A549 (cell line): Measurements from ENCODE around the gene GNPDA2.

Experiments
- CHD2 ChIP-seq: fragments of 150-350 bp; IDR thresholded peaks from 2 replicates; pipeline ENCODE4 v1.6.1; 2014; ENCODE audit warnings: low read length; ENCODE audit not compliant: partially characterized antibody
- EP300 ChIP-seq, 2 experiments: fragments of >200 bp; sonication (Bioruptor Twin); formaldehyde crosslinking; IDR thresholded peaks; 2 replicates in 1 of 2; 3 replicates in 1 of 2; pipeline ENCODE4 v1.6.1; 2016 to 2017
- ESRRA ChIP-seq: fragments of 150-350 bp; IDR thresholded peaks from 2 replicates; pipeline ENCODE4 v1.6.1; 2014; ENCODE audit warnings: mild to moderate bottlenecking, low read length, borderline replicate concordance
- POLR2A ChIP-seq: IDR thresholded peaks from 2 replicates; pipeline ENCODE4 v1.6.1; 2012; ENCODE audit warnings: mild to moderate bottlenecking, low read length
- RAD21 ChIP-seq, 2 experiments: fragments of >200 bp in 1 of 2; sonication (Bioruptor Twin) in 1 of 2; formaldehyde crosslinking in 1 of 2; IDR thresholded peaks in 1 of 2; conservative IDR thresholded peaks in 1 of 2; 2 replicates in 1 of 2; 3 replicates in 1 of 2; pipeline ENCODE4 v1.6.1; 2012 to 2018; ENCODE audit warnings: inconsistent platforms in 1 of 2
- RFX5 ChIP-seq: fragments of 450-650 bp; IDR thresholded peaks from 2 replicates; pipeline ENCODE4 v1.7.1; 2014; ENCODE audit warnings: antibody characterized with exemption, mild to moderate bottlenecking, moderate library complexity
- TF ChIP-seq, protein P1 (sequence below): fragments of >200 bp; sonication (Bioruptor Twin); formaldehyde crosslinking; IDR thresholded peaks from 3 replicates; pipeline ENCODE4 v1.5.1; 2016
- TF ChIP-seq, protein P2 (sequence below): IDR thresholded peaks from 2 replicates; pipeline ENCODE4 v1.6.1; 2012

DNA sequence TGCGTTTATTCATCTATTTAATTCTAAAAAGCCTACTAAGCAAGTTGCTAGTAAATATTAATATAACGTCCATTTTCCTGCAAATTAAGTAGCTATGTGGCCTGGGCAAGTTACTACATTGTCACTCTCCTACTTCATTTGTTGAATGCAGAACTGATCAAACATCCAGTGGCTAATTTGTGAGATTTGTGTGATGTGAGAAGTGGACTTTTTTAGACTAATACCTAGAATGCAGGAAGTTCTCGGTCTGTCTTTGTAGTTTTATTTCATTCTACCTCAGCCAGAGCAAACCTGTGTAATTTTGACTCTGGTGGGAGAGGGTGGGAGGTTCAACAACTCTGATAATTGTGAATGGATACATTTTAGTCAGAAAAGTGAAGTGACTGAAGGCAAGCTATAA, 47.3 kb downstream of the GNPDA2 start:
- TF ChIP-seq RFX5 (no peak), POLR2A (no peak), CHD2 (no peak), ESRRA (no peak), EP300 (IDR thresholded peaks at IDR 0.05) (no peak), RAD21 (conservative IDR thresholded peaks at IDR 0.05 in 1 of 2, IDR thresholded peaks at IDR 0.05 in 1 of 2) (no peak)
- TF ChIP-seq, protein P1, sequence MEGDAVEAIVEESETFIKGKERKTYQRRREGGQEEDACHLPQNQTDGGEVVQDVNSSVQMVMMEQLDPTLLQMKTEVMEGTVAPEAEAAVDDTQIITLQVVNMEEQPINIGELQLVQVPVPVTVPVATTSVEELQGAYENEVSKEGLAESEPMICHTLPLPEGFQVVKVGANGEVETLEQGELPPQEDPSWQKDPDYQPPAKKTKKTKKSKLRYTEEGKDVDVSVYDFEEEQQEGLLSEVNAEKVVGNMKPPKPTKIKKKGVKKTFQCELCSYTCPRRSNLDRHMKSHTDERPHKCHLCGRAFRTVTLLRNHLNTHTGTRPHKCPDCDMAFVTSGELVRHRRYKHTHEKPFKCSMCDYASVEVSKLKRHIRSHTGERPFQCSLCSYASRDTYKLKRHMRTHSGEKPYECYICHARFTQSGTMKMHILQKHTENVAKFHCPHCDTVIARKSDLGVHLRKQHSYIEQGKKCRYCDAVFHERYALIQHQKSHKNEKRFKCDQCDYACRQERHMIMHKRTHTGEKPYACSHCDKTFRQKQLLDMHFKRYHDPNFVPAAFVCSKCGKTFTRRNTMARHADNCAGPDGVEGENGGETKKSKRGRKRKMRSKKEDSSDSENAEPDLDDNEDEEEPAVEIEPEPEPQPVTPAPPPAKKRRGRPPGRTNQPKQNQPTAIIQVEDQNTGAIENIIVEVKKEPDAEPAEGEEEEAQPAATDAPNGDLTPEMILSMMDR = no peak
- TF ChIP-seq, protein P2, sequence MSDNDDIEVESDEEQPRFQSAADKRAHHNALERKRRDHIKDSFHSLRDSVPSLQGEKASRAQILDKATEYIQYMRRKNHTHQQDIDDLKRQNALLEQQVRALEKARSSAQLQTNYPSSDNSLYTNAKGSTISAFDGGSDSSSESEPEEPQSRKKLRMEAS = no peak
